Uterus (tissue), 2 donors: ENCODE results near the gene FAM83D.

Experiments used
- CTCF ChIP-seq, 4 experiments: fragments of 200-600 bp in 2 of 4; fragments of 450-650 bp in 2 of 4; sonication (generic) in 2 of 4; IDR thresholded peaks; one replicate each; pipeline ENCODE4 v1.5.1; 2016 to 2019; ENCODE audit warnings: antibody characterized with exemption in 4 of 4, mild to moderate bottlenecking in 2 of 4, moderate library complexity in 1 of 4
- POLR2A ChIP-seq, 2 donors: fragments of 450-650 bp; IDR thresholded peaks; one replicate each; pipeline ENCODE4 v1.6.1; 2016; ENCODE audit warnings: antibody characterized with exemption in 2 of 2, mild to moderate bottlenecking in 1 of 2, moderate library complexity in 1 of 2

DNA sequence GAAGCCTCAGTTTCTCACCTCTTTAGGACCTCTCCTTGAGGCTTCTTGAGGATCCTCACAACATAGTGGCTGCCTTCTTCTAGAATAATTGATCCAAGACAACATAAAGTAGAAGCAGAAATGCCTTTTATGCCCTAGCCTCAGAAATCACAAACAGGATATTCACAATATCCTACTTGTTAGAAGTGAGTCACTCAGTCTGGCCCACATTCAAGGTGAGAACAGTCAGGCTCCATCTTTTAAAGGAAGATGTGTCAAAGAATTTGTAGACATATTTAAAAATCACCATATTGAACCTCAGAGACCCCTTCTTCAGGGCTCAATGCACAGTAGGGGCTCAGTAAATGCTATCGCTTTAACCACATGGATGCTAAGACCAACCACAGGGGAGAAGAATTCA is 20.8 kb upstream of the FAM83D start:
- no peak for TF ChIP-seq CTCF (IDR thresholded peaks at IDR 0.05)
- TF ChIP-seq POLR2A (IDR thresholded peaks at IDR 0.05), result no peak
